A673 (cell line): ENCODE measurements around the gene ZC3H14. TPM values are rescaled to one million over a fixed set of nuclear protein-coding genes. Genes with fewer than 3 reads are reported as not detected.

ENCODE experiments used
- BruUV-seq: library from RNA; stranded (reverse); fragments of 400-500 nt; replicated peaks from 2 replicates; lab custom pipeline; 2021; lab: Mats Ljungman, UMichigan
- CTCF ChIA-PET: fragments of 300-600 bp; sonication (Branson Sonifier 250); formaldehyde crosslinking; loops from one replicate; lab custom pipeline; 2022; ENCODE audit warnings: antibody characterized with exemption; lab: Charles Lee
- POLR2A ChIA-PET: fragments of 300-600 bp; sonication (Branson Sonifier 250); formaldehyde crosslinking; loops from one replicate; lab custom pipeline; 2022; ENCODE audit warnings: antibody characterized with exemption; ENCODE audit not compliant: low non-redundant PET; lab: Charles Lee
- DNase-seq: peaks from one replicate; pipeline ENCODE4 v3.0.0-alpha.2; 2015; ENCODE audit warnings: low spot score
- H3K27ac ChIP-seq: fragments of 200-600 bp; sonication (generic); 2 replicates; pipeline ENCODE4 v1.5.1; 2016; ENCODE audit warnings: mixed run types, low read depth, mild to moderate bottlenecking, mixed read lengths, antibody characterized with exemption, low read length; ENCODE audit not compliant: poor library complexity, severe bottlenecking
- H3K27me3 ChIP-seq: fragments of 200-600 bp; sonication (generic); replicated peaks from 2 replicates; pipeline ENCODE4 v1.6.1; 2017; ENCODE audit warnings: mixed run types, low read depth, mild to moderate bottlenecking, mixed read lengths, antibody characterized with exemption, low read length; ENCODE audit not compliant: insufficient read depth, poor library complexity
- H3K36me3 ChIP-seq: fragments of 200-600 bp; sonication (generic); 2 replicates; pipeline ENCODE4 v1.6.1; 2016; ENCODE audit warnings: mixed run types, mild to moderate bottlenecking, mixed read lengths, antibody characterized with exemption, low read length; ENCODE audit not compliant: insufficient read depth, poor library complexity, severe bottlenecking
- H3K4me1 ChIP-seq: fragments of 200-600 bp; sonication (generic); 2 replicates; pipeline ENCODE4 v1.6.1; 2017; ENCODE audit warnings: mixed run types, mild to moderate bottlenecking, mixed read lengths, antibody characterized with exemption, low read length; ENCODE audit not compliant: insufficient read depth, poor library complexity, severe bottlenecking
- H3K4me3 ChIP-seq: fragments of 200-600 bp; sonication (generic); 2 replicates; pipeline ENCODE4 v1.5.1; 2016; ENCODE audit warnings: low read depth, mixed run types, mild to moderate bottlenecking, mixed read lengths, low read length; ENCODE audit not compliant: poor library complexity, severe bottlenecking
- H3K9me3 ChIP-seq: fragments of 200-600 bp; sonication (generic); 2 replicates; pipeline ENCODE4 v1.6.1; 2016; ENCODE audit warnings: mixed run types, low read depth, mild to moderate bottlenecking, mixed read lengths, antibody characterized with exemption, low read length; ENCODE audit not compliant: poor library complexity, severe bottlenecking
- CTCF ChIP-seq: fragments of 300-800, 200-600 bp; sonication (generic); conservative IDR thresholded peaks from 2 replicates; pipeline ENCODE4 v1.5.1; 2017; ENCODE audit warnings: low read depth, mild to moderate bottlenecking, antibody characterized with exemption, low read length, moderate library complexity, mixed read lengths
- EZH2 ChIP-seq: fragments of 200-600 bp; sonication (generic); IDR thresholded peaks from 2 replicates; pipeline ENCODE4 v1.6.1; 2017; ENCODE audit warnings: borderline replicate concordance, low read depth, mild to moderate bottlenecking, mixed read lengths, antibody characterized with exemption, low read length; ENCODE audit not compliant: poor library complexity, severe bottlenecking
- intact Hi-C: fragments of 100-400 bp; cut with micrococcal nuclease; formaldehyde crosslinking; loops from one replicate; pipeline ENCODE4 v1.10.0; 2022; ENCODE audit not compliant: unreplicated experiment
- total RNA-seq: library from RNA; stranded (reverse); gene quantifications from 2 replicates; pipeline ENCODE4 v1.2.3, GENCODE V29; 2021

ZC3H14 gene
- total RNA-seq, 1 experiment from 2014 or later, result 93.2 TPM

DNA sequence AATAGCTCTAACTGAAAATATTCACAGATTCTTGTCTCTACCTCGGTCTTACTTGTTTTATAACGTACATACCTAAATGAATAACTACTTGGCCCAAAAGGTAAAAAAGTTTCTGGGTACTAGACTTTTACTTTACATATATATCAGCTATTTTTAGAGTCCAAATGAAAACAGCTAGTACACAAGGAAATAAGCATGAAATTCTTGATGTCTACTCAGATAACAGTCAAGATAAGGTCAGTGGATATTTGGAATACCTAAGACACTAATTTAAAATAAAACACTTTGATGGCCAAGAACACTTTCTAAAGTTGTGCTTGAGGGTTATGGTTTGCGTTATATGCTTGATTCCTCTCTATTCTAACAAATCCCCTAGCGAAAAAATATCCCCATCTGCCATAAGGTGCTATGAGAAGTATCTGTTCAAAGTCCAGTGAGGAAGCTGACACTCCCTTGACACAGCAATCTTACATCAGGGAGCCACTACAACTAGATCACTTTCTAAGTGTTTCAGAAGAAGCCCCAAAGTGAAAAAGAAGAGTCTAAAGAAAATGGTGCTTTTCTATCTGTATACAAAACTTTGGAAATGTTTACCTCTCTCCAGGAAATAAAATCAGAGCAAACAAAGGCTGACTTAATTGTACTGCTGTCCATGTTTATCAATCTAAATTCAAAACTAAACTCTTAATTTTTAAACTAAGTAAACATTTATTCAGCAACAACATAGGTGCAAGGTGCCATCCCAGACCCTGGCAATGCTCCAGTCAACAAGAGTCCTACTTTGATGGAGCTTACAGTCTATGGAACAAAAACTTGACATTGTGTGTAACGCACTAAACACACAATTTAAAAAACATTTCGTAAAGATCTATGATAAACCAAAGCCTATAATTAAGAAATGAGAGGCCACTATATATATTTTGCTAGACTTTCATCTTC, 19.7 kb upstream of the ZC3H14 start:
- CTCF ChIA-PET, result no interaction called here
- Histone ChIP-seq H3K4me1 (no peaks in the 10 kb centered on the region), H3K27me3 (no peaks in the 10 kb centered on the region), H3K4me3 (no peak overlapping the region), H3K36me3 (no peaks in the 10 kb centered on the region), H3K27ac (no peak overlapping the region), H3K9me3 (no peaks in the 10 kb centered on the region)
- DNase-seq, result no peak
- TF ChIP-seq CTCF (no peak), EZH2 (no peak)
- intact Hi-C loops, result no loop called here
- BruUV-seq, result no TSS peak
- POLR2A ChIA-PET, result no interaction called here

GRCh38 chr14:88545256-88545655, 17.6 kb upstream of the ZC3H14 start:
- no peak for TF ChIP-seq EZH2
- TF ChIP-seq CTCF, result no peak
- CTCF ChIA-PET, result no interaction called here

GRCh38 chr14:88546621-88547385, 16.0 kb upstream of the ZC3H14 start:
- ChIA-PET CTCF (no interaction called here), POLR2A (no interaction called here)
- TF ChIP-seq EZH2 (no peak), CTCF (no peak)
- BruUV-seq, result no TSS peak
- Histone ChIP-seq H3K4me1 (no peaks in the 10 kb centered on the region), H3K4me3 (no peak overlapping the region), H3K27ac (no peak overlapping the region), H3K27me3 (peaks cover 2% of the 10 kb centered on the region), H3K36me3 (no peaks in the 10 kb centered on the region), H3K9me3 (no peaks in the 10 kb centered on the region)
- DNase-seq, result no peak
- intact Hi-C loops, result no loop called here

More at GRCh38 chr14:88545256-88545655, 17.6 kb upstream of the ZC3H14 start:
- Histone ChIP-seq H3K9me3 (no peaks in the 10 kb centered on the region), H3K27me3 (no peaks in the 10 kb centered on the region), H3K4me3 (no peak overlapping the region), H3K36me3 (no peaks in the 10 kb centered on the region), H3K27ac (no peak overlapping the region), H3K4me1 (no peaks in the 10 kb centered on the region)
- BruUV-seq, result no TSS peak
- intact Hi-C loops, result no loop called here
- DNase-seq, result no peak
- POLR2A ChIA-PET, result no interaction called here
